Esophagus muscularis mucosa (tissue), 4 donors: ENCODE results near the gene STAMBPL1.

Source experiments
- CTCF ChIP-seq, 3 experiments: fragments of 200-600 bp in 2 of 3; fragments of 450-650 bp in 1 of 3; sonication (generic) in 2 of 3; IDR thresholded peaks; one replicate each; pipeline ENCODE4 v1.5.1; 2017 to 2019; ENCODE audit warnings: antibody characterized with exemption in 3 of 3, mild to moderate bottlenecking in 2 of 3, moderate library complexity in 1 of 3
- EP300 ChIP-seq: sonication (generic); formaldehyde crosslinking; IDR thresholded peaks from one replicate; pipeline ENCODE4 v1.6.1; 2017; ENCODE audit warnings: antibody characterized with exemption
- POLR2A ChIP-seq: fragments of 450-650 bp; IDR thresholded peaks from one replicate; pipeline ENCODE4 v1.6.1; 2017; ENCODE audit warnings: antibody characterized with exemption, moderate library complexity, mild to moderate bottlenecking, low read depth
- POLR2AphosphoS5 ChIP-seq, 2 donors: sonication (generic); formaldehyde crosslinking; IDR thresholded peaks; one replicate each; pipeline ENCODE4 v1.6.1; 2017; ENCODE audit warnings: antibody characterized with exemption in 2 of 2

GRCh38 chr10:88889559-88890337, 9.7 kb downstream of the STAMBPL1 start:
- TF ChIP-seq POLR2A (no peak), CTCF (IDR thresholded peaks at IDR 0.05) (no peak), POLR2AphosphoS5 (IDR thresholded peaks at IDR 0.05) (no peak), EP300 (no peak)
